Fibroblast of skin of back (primary cell): ENCODE results near the gene NKX6-1. TPM values are rescaled to one million over a fixed set of nuclear protein-coding genes. Genes with fewer than 3 reads are reported as not detected.

ENCODE experiments used
- DNase-seq: peaks from one replicate; pipeline ENCODE4 v3.0.0-alpha.2; 2013
- polyA plus RNA-seq, 2 experiments: library from polyadenylated mRNA; unstranded; fragments of 120-200 nt; gene quantifications; one replicate each; pipeline ENCODE4 v1.2.1, GENCODE V29; 2013; ENCODE audit not compliant: insufficient read length in 2 of 2

Gene NKX6-1
- 0.67 TPM for polyA plus RNA-seq (2013, experiment 1 of 2; ENCODE audit: insufficient read length)
- 0.47 TPM for polyA plus RNA-seq (2013, experiment 2 of 2; ENCODE audit: insufficient read length)

DNA sequence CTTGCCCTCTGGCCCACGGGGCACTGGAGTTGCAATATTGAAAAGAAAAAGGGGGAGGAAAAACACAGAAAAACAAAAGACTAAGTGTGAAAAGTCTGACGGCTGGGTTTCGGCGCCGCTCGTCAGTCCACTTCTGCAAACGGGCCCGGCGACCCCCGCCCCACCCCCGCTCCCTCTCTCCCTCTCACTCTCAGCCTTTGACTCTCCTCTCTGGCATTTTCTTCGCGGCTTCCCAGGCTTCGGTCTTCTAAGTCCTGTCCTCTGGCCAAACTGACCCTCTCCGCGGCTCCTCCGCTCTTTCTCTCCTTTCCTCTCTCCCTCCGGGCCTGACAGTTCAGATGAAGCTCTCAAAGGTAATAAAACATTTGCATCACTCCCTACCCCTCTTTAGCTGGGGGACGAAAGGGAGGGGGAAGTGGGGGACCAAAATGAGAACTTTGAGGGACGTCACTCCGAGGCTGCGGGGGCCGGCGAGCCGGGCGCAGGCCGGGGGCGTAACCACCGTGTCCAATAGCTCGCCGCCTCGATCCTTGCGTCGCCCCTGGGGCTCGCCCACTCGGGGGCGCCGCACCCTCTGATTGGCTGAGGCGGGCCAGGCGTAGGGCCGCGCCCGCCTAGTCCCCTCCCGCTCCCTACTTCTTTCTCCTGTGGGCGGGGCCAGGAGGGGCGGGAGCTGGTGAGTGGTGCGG lies at the start of gene NKX6-1:
Gene NKX6-1, minus strand, starts transcription at position 358 of the 689 bp plus-strand sequence. CDS start 1,064 bp downstream, outside the sequence.
- peak; percentile 82 for DNase-seq

DNA sequence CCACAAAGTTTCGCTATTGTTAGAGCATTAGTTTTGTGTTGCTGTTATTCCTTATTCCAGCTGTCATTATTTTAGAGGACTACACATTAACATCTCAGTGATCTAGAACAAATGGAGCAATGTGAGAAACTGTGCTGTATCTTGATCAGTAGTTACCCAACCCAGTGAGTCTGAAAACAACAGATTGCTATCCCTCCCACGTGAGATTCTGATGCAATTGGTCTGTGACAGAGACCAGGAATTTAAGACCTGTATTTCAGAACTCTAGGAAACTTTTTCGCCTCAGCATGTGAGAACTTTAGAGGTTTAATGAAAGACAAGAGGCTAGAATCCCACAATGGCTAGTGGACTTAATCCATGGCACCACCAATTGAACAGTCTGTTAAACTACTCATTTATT lies 48.1 kb upstream of the NKX6-1 start:
- no peak for DNase-seq

DNA sequence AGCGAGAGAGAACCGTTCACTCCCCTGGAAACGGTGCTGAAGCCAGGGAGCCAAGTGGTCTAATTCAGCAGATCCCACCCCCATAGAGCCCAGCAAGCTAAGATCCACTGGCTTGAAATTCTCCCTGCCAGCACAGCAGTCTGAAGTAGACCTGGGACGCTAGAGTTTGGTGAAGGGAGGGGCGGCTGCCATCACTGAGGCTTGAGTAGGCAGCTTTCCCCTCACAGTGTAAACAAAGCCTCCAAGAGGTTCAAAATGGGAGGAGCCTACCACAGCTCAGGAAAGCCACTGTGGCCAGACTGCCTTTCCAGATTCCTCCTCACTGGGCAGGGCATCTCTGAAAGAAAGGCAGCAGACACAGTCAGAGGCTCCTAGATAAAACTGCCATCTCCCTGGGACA lies 46.0 kb upstream of the NKX6-1 start:
- DNase-seq = no peak

DNA sequence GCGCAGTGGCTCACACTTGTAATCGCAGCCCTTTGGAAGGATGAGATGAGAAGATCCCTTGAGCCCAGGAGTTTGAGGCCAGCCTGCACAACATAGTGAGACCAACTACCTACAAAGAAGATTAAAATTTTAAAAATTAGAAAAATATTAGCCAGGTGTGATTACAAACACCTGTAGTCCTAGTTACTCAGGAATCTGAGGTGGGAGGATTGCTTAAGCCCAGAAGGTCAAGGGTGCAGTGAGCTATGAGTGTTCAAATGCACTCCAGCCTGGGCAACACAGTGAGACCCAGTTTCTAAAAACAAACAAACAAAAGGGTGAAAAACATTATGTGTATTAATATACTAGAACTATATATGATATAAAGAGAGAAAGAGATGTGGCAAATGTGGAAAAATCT lies 36.8 kb upstream of the NKX6-1 start:
- DNase-seq = no peak

DNA sequence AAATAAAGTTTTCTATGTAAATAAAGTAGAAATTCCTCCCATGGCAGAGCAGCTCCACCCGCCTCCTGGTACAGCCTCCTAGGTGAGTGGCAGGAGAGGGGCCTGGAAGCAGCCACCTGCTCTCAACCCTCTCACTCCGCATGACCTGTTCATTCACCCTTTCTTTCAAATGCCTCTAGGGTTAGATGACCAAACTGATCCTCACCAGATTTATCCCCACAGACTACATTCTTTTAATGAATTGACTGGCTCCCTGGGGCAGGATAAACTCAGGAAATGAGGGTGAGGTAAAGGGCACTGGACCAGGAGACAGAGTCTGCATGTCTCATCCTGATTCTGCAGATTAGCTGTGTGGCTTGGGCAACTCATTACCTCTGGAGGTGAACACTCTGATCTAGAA lies 32.6 kb upstream of the NKX6-1 start:
- DNase-seq = no peak

DNA sequence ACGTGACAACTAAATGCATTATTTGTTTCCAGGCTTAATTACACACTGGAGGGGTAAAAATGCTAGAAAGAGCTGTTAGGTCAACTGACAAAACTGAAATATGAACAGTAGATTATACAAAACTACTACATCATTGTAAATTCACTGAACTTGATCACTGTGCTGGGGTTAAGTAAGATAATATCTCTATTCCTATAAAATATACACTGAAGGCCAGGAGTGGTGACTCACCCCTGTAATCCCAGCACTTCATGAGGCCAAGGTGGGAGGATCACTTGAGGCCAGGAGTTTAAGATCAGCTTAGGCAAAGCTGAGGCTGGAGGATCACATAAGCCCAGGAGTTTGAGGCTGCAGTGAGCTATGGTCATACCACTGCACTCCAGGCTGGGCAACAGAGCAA lies 31.8 kb upstream of the NKX6-1 start:
- peak; percentile 7 for DNase-seq

DNA sequence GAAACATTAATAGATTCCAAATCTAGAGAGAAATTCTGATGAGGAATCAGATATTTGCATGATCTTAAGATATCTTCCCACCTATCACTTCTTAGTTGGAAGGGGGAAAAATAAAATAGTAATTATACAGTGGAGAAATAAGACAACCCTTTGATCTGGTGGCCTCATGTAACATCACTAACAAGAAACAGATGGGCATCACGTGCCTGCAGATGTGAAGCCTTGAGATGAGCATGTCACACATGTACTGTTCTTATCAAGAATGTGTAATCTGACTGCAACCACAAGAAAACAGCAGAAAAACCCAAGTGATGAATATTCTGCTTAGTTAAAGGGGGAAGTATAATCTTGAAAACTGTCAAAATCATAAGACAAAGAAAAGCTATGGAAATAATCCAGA lies 31.4 kb upstream of the NKX6-1 start:
- DNase-seq = peak; percentile 12

DNA sequence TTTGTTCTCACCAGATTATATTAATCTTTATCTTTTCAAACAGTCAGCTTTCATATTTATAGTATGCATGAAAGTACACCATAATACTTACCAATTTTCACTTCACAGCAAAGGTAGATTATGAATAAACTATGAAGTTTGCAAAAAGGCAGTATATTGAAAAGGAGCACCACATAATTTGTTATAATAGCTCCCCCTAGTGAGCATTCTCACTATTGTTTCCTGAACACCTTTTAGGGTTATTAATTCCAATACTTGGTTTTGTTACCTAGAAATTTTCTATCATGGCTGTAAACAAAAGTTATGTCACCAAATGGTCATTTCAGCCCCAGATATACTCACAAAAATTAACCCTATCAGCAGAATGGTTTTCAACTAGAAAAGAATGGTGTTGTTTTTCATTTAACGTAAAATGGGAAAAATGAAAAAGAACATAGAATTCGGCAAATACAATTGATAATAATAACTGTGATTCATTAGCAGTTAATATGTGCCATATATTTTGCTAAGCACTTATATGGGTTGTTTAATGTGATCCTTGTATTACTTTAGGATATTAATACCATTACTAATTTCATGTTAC lies 30.2 kb upstream of the NKX6-1 start:
- DNase-seq = peak; percentile 30

DNA sequence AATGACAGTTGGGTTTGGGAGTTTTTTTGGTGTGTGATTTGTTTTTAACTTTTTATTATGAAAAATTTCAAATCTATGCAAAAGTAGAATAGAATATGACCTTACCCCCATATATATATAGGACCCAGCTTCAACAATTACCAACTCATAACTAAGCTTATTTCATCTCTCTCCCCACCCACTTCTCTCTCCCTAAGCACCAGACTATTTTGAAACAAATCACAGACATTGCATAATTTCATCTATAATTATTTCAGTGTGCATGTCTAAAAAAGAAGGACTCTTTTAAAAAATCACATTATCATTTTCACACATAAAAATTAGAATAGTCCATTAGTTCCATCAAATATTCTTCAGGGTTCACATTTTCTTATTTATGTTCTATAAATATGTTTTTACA lies 28.3 kb upstream of the NKX6-1 start:
- DNase-seq = no peak

DNA sequence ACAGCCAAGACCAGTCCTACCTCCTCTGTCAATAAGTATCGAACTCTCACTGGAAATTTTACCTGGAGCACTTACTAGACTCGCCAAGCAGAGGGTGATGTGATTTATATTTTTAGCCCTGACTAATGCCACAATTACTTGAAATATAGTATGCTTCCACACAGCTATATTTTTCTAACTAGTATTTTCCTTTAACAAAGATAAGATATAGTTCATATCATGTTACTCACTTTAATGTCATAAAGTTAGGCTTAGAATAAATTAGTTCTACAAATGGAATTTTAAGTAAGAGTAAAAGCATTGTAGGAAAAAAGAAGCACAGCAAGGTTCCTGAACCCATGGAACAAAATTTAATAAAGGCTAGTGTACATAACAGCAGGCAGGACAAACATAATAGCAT lies 16.0 kb upstream of the NKX6-1 start:
- DNase-seq = no peak

DNA sequence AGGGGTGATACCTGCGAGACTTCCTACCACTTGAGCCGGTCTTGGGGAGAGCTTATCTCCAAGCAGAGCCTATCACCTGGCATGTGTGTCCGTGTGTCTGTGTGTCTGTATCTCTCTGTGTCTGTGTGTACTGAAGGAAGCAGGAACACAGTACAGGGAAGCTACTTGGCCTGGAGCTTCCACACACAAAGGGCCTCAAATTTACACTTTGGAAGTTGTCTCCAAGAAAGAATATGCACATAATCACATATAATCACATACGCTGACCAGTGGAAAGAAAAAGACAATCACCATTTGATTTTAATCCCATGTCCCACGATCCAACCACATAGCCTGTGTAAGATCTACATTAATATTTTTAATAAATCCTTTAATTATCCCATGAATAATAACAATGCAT lies 13.2 kb upstream of the NKX6-1 start:
- DNase-seq = no peak

DNA sequence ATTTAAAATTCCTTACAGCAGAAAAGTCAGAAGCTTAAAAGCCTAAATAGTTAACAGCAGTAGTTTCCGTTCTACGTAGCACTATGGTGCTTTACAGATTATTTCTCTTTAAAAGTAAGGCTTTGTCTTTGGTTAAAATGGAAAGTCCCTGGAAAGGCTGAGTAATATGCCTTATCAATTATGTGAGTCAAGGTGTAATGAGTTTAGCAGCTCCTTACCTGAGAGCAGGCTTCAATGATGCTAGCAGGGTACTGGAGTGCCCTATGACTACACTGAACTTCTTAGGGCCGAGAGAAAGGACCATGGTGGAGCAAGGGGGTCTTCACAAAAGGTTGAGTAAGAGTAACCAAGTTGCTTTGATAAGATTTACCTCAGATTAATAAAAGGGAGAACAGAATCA lies 12.6 kb upstream of the NKX6-1 start:
- DNase-seq = no peak

DNA sequence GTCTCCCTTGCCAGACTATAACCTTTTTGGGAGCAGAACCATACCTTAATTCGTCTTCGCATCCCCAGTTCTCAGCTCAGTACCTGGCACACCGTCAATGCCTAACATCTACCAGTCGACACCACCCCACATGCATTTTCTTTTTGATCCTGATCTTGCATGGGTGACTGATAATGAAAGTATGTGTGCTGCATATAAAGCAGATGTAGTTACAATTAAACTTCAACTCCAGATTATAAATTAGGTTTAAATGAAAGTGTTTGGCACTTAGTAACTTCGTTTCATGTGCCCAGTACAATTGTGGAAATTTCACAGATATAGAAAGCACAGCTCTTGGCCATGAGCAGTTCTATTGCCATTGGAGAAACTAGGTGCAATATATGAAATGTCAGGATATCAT lies 8.8 kb upstream of the NKX6-1 start:
- DNase-seq = no peak

DNA sequence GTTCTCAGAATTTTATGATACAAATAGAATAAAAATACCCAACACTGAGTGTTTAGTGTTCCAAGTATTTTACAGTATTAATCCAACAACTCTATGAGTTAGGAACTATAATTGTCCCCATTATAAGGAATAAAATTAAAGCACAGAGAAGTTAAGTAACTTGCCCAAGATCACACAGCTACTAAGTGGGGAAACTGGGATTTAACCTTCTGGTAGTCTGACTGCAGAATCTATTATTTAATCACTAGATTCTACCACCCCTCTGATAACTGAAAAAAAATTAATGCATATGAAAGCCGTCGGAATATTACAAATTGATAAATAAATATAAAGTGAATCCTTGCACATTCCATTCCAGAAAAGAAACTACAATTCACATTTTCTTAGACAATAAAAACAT lies 5.7 kb upstream of the NKX6-1 start:
- no peak for DNase-seq

DNA sequence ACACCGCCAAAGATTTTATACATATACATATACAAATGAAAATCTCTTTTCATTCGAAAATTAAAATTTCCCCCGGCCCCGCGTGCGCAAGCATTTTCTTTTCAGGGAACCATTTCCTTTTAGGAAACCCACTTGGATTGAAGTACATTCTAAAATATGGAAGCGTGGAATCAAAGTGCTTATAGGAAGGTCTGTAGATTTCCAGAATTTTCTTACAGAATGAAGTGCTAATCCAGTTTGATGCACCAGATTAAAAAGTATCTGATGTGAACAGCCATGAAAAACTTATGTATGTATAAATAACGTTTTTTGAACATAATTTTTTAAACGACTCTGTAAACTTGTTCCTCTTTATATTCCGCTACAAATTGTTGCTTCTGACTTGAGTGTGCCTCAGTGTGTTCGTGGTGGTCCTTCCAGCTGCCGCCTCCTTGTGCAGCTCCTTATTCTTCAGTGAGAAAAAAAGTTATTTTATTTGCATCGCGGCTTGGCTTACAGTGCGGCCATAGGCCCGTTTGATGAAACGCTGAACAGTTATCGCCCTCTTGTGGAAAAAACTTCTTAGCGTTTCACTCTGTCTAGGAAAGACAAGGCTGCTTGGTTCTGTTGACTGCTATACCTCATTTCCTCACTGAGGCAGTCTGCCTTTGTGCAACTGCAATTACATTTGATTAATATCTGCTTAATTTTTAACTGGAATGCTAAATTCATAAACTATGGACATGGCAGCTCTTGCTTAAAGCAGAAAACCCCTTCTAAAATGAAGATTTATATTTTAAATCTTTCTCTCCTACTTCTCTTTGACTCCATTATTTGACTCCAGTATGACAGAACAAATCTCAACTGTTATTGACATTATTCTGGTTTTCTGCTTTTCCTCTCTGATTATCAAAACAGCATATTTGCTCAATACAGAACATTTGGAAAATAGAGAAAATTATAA lies 4.7 kb upstream of the NKX6-1 start:
- DNase-seq = peak; percentile 67

DNA sequence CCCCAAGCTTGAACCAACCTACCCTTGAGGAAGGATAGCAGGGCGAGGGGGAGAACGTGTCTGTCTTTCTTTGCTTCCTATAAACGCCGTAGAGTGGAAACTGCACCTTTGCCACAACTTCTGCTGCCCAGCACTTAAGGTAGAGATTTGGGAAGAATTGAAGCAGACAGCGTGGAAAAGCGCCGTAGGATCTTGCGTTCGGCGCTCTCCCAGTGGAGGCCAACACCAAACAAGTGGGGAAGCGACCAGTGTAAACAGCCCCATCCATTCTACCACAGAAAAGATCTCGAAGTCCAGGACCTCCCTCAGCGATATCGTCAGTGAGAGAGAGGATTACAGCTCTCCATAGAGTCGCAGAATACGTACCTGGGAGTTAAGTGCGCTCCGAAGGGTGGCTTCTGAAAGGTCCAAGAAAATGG lies 3.9 kb upstream of the NKX6-1 start:
- DNase-seq = no peak

DNA sequence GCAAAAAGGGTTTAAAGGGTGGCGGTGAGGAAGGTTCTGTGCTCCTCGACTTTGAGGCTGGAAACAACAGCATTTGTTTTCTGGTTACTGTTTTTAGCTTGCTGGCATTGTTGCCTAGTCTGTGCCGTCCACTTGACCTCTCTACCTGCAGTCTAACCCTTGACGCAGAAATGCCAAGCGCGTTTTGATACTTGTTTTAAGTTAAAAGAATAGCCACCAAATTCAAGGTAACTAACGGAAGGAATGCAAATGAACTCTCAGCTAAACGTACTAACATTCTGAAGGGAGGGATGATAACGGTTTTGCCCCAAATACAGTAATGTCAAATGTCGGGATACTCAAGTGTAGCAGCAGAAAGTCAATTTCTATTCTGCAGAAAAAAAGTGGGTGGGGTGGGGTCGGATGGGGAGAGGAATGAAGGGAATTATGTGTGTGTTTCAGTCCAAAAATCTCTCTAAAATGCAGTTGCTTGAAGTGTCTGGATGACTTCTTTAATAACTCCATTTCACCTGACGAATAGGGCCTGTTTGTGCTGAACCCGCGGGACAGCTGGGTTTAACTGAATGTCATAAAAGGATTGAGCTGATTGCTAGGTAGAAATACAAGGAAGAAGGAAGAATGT lies 3.4 kb upstream of the NKX6-1 start:
- DNase-seq = no peak

DNA sequence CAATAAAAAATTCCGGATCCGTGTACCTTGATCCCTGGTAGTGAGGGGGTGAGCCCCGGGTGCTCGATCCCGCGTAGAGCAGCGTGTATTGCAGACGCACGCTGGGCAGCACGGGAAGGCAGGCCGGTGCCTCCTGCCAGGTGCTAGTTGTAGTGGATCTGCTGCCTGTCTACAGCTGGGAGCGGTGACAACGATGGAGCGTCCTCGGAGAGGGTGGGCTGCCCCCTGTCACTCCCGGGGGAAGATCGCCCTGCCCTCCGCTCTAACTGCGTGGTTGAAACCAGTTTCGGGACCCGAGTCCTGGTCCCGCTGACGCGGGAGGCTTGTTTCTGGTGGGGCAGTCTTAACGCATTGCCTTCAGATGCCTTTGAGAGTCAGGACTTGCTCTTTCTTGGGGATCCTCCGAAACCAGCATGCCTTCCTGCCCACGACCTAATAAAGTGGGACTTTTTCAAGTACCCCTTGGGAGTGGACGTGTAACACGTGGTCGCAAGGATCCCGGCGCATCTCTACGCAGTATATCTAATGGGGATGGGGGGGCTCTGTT lies 2.7 kb upstream of the NKX6-1 start:
- DNase-seq = no peak

DNA sequence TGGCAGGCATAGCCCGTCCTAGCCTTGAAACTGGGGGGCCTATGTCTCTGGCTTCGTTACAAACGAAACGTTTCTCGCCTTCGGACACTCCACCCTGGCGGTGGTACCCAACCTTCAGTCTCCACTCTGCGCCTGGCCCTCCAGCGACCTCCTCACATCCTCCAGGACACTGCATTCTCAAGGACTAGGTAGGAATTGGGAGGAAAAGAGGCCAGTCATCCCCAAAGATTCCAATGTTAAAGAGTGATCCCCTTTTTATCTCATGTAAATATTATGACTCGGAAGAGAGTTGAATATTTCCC lies 2.1 kb upstream of the NKX6-1 start:
- no peak for DNase-seq

DNA sequence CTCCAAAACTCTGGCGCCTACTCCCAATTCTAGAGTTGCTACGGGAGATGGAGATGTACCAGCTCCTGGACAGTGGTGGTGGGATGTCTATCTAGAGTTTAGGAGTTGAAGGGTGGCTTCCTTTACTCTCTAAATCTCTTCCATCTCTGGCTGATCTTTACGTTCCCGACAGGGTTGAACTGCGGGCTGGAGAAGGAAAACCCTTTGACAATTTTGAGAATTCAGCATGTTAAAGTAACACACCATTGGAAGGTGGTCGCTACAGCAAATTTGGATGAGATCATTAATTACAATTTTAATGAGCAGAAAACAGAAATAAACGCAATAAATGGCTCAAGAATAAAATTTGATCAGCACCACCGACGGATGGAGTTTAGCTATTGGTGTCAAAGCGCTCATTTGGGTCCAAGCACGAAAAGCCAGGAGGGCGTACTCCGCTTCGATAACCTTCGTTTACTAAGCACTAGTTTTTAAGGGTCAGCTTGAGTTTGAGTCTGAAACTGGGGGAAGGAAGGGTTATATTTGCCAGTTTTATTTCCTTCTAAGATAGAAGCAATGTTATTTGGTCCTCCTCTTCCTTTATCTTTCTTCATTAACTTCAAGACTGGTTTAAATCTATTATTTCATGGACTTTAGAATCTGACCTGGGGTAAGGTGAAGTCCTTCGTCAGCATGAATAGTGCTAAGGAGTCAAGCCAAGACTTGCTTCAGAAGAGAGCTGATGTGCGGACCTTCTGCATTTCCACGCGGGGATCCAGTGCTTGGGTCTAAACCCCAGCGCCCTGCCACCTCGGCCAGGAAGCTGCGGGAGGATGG lies 1.5 kb upstream of the NKX6-1 start:
- DNase-seq = no peak

DNA sequence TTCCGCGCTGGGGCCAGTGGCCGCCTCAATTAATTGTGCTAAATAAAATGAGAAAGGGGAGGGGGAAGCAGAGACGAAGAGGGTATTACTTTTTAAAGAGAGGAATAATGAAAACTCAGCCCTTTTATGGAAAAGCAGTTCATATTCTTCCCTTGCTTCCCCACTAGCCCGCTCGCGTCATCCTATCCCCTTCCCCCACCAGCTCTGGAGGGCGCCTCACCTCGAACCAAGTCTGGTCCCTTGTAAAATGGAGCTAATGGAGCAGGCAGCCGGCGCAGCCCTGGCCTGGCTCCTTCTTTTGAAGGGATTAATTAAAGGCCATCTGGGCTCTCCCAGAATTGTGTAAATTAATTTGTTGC lies 511 bp upstream of the NKX6-1 start:
- DNase-seq = no peak
